GM18517 (cell line): Measurements from ENCODE around the gene PYGL.
A peak's percentile ranks its signal among the peaks of the same experiment; 100 is the strongest.

Source experiments
- ATAC-seq: cut with Tn5 transposase; IDR thresholded peaks from one replicate; pipeline ENCODE4 v1.9.1; 2021; ENCODE audit warnings: mild to moderate bottlenecking, moderate library complexity; ENCODE audit not compliant: unreplicated experiment

PYGL gene

GRCh38 chr14:50882932-50883826, 61.1 kb downstream of the PYGL start:
- no peak for ATAC-seq

GRCh38 chr14:50875359-50876070, 68.8 kb downstream of the PYGL start:
- peak; percentile 92 for ATAC-seq

GRCh38 chr14:50874757-50875156, 69.5 kb downstream of the PYGL start:
- ATAC-seq = no peak

GRCh38 chr14:50871914-50872732, 72.2 kb downstream of the PYGL start, which contains the start of gene ABHD12B:
Gene ABHD12B, plus strand, starts transcription at chr14:50872053. Its CDS starts 122 bp downstream, at chr14:50872175.
- no peak for ATAC-seq

- no peak for ATAC-seq
These were observed 73.1 kb downstream of the PYGL start for GRCh38 chr14:50871228-50871627.

- no peak for ATAC-seq
These were observed 78.7 kb downstream of the PYGL start for GRCh38 chr14:50865391-50866076.

DNA sequence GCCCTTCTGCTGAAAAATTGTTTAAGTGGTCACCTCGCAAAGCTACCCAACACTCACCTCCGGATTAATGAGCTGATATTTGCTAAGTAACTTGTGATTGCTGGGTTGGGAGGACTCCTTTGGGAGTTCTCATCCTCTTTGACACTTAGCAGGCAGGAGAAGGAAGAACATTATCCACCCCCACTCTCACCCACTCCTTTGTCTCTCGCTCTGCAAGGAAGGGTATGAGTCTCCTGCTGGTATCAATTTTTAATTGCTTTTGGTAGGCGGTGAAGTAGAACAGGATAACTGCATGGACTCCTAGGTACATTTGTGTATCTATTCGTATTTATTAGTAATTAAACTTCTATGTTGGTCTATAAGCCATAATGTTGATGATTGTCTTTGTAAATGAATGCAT, 79.3 kb downstream of the PYGL start:
- ATAC-seq = no peak

GRCh38 chr14:50864237-50864636, 80.0 kb downstream of the PYGL start:
- no peak for ATAC-seq

GRCh38 chr14:50862036-50862570, 82.2 kb downstream of the PYGL start:
- no peak for ATAC-seq

GRCh38 chr14:50860478-50861086, 83.7 kb downstream of the PYGL start:
- ATAC-seq = no peak

DNA sequence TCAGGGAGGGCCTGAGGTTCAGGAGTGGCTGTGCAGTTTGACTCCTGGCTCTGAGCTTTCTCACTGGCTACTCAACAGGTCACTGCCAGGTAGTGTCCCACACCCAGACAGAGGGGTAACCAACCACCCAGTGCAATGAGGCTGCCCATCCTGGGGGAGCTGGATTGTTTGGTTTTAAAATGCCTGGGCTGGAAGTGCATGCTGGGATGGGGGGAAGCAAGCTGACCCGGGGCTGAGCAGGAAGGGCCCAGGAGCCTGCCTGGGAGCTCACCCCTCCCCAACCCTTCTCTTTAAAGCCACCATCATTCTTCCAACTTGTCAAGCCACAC, 85.0 kb downstream of the PYGL start:
- no peak for ATAC-seq

DNA sequence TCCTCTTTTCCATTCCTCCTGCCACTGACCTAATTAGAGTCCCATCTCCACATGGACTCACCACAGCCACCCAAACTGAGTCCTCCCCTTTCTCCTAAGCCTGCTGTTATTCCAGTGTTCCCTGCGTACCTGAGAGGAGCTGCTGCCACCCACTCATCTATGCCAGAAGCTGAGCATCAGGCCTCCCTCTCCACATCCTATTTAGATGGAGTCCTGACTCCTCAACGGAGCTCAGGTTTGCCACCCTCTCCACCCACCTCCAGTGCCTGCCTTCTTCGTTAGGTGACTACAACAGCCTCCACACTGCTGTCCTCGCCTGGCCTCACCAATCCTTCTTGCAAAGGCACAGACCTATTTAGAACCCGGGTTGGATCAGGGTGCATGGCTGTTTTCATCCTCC, 87.6 kb downstream of the PYGL start:
- ATAC-seq = no peak

DNA sequence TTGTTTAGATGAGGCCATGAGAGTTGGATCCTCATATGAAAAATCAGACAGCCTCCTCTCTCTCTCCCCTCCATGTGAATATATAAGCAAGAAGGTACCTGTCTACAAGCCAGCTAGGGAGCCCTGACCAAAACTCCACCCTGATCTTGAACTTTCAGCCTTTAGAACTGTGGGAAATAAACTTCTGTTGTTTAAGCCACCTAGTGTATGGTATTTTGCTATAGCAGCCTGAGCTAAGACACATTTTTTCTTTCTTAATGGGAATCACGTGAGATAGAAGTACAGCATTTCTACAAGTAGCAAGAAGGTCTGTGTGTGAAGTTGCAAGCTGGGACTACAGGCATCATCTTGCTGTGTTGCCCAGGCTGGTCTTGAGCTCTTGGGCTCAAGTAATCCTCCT, 88.7 kb downstream of the PYGL start:
- ATAC-seq = no peak
